Thoracic aorta (tissue), 2 donors: ENCODE results near the gene ERVK3-1. TPM values are rescaled to one million over a fixed set of nuclear protein-coding genes. Genes with fewer than 3 reads are reported as not detected.
"Not testable (repeated sequence)": the region's sequence is repeated elsewhere in the genome, so short reads cannot be mapped to it uniquely, and the experiment has no call there.

Experiments
- ATAC-seq: fragments of 150-250 bp; one replicate; pipeline ENCODE4 v1.8.0; 2017; ENCODE audit warnings: low read depth; ENCODE audit not compliant: insufficient number of reproducible peaks, low FRiP score
- DNase-seq: peaks from one replicate; pipeline ENCODE4 v3.0.0-alpha.2; 2020; ENCODE audit warnings: low spot score
- H3K27ac ChIP-seq, 2 donors: fragments of 200-600 bp; sonication (generic); 1 replicate in 1 of 2; 2 replicates in 1 of 2; pipeline ENCODE4 v1.5.1; 2016; ENCODE audit warnings: mild to moderate bottlenecking in 2 of 2, moderate library complexity in 2 of 2
- H3K27me3 ChIP-seq: fragments of 200-600 bp; sonication (generic); replicated peaks from 2 replicates; pipeline ENCODE4 v1.6.0; 2016; ENCODE audit warnings: mild to moderate bottlenecking; ENCODE audit not compliant: insufficient read depth
- H3K36me3 ChIP-seq: fragments of 200-600 bp; sonication (generic); one replicate; pipeline ENCODE4 v1.5.1; 2016
- H3K4me1 ChIP-seq, 2 donors: fragments of 200-600 bp; sonication (generic); 1 replicate in 1 of 2; 2 replicates in 1 of 2; pipeline versions ENCODE4 v1.5.1 to v1.6.0; 2016; ENCODE audit warnings: low read depth in 2 of 2, mild to moderate bottlenecking in 1 of 2; ENCODE audit not compliant: control insufficient read depth in 1 of 2
- H3K4me3 ChIP-seq: fragments of 200-600 bp; sonication (generic); 2 replicates; pipeline ENCODE4 v1.5.1; 2016; ENCODE audit warnings: mild to moderate bottlenecking
- H3K9me3 ChIP-seq: fragments of 200-600 bp; sonication (generic); 2 replicates; pipeline ENCODE4 v1.5.1; 2016
- CTCF ChIP-seq: fragments of 200-600 bp; sonication (generic); IDR thresholded peaks from one replicate; pipeline ENCODE4 v1.5.1; 2019; ENCODE audit warnings: antibody characterized with exemption
- total RNA-seq, 2 donors: library from RNA; depleted of rRNA; stranded (reverse); fragments of >200 nt; gene quantifications; one replicate each; pipeline versions ENCODE4 v1.1.0 to v1.2.3, GENCODE V29; 2016

Gene ERVK3-1, protein sequence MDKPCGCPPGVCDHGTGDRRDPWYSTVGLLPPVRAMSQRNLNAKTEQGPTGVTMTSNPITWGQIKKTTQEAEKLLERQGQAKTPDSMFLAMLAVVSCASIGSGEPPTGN
- total RNA-seq = 10 to 100 TPM; 37.4 to 87.9 TPM

DNA sequence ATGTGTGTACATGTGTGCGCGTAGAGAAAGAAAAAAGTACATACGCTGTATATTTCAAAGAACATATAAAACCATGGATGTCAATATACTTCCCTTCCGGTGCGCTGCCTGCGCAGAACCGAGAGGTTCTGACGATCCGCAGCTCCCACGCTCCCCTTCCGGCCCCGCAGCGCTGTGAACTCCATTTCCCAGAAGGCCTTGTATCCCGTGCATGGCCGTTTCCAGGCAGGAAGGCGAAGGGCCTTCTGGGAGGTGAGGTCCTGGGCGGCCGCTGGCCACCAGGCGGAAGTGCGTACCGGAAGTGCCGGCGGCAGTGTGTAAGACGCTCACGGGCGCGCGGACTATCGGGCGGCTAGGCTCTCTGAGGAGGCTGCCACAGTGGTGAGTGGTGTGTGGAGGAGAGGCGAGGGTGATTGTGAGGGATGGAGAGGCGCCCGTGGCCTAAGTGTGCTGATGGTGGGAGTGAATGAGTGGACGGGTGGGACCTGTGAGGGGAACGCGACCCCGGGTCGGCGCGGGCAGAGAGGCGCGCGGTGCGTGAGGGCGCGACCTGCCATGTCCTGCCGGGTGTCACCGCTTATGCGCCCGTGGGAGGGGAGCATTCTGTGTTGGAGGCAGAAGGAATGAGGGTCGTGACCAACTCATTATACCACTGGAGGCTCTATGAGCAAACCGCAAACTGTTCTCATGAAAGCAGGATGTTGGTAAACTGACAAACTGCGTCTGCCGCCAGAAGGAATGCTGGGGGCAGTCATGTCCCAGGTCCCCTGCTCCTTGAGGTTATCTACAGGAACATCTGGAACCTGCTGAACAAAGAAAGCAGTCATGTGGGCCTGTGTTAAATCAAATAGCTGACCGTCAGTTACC lies at the start of gene ERVK3-1:
TSS of gene ERVK3-1 (plus strand) at position 313 of the 867 bp plus-strand sequence. CDS start 6,792 bp downstream, outside the sequence.
- Histone ChIP-seq H3K27me3 (no peaks in the 10 kb centered on the region), H3K9me3 (no peaks in the 10 kb centered on the region), H3K27ac (peak within 1 kb of the TSS; percentile 85 to 90), H3K4me3 (peak within 1 kb of the TSS; percentile 96), H3K4me1 (peaks cover 13 to 19% of the 10 kb centered on the region in 2 donors), H3K36me3 (peaks cover 23% of the 10 kb centered on the region)
- ATAC-seq = peak; percentile 93
- no peak for TF ChIP-seq CTCF
- DNase-seq = peak; percentile 90

- Histone ChIP-seq H3K36me3 (peaks cover 91% of the 10 kb centered on the region), H3K4me3 (peak overlapping the region; percentile 7), H3K9me3 (peaks cover 100% of the 10 kb centered on the region)
- H3K27me3 ChIP-seq, H3K27ac ChIP-seq, ATAC-seq, DNase-seq, H3K4me1 ChIP-seq: not testable (repeated sequence)
Observed at GRCh38 chr19:58258259-58258658, 46.9 kb upstream of the ERVK3-1 start.

DNA sequence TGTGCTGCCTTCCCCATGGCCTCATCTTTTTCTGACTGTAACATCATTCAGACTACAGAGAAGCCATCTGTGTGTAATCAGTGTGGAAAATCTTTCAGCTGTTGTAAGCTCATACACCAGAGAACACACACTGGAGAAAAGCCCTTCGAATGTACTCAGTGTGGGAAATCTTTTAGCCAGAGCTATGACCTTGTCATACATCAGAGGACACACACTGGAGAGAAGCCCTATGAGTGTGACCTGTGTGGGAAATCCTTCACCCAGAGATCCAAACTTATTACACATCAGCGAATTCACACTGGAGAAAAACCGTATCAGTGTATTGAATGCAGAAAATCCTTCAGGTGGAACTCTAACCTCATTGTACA lies 43.6 kb upstream of the ERVK3-1 start:
- no peak for TF ChIP-seq CTCF
- peaks cover 92% of the 10 kb centered on the region for H3K36me3 ChIP-seq
- DNase-seq (no peak), ATAC-seq (no peak)
- H3K27ac ChIP-seq = no peak overlapping the region
- no peaks in the 10 kb centered on the region for H3K4me1 ChIP-seq
- H3K27me3 ChIP-seq = no peaks in the 10 kb centered on the region
- H3K9me3 ChIP-seq = peaks cover 97% of the 10 kb centered on the region
- H3K4me3 ChIP-seq = no peak overlapping the region

DNA sequence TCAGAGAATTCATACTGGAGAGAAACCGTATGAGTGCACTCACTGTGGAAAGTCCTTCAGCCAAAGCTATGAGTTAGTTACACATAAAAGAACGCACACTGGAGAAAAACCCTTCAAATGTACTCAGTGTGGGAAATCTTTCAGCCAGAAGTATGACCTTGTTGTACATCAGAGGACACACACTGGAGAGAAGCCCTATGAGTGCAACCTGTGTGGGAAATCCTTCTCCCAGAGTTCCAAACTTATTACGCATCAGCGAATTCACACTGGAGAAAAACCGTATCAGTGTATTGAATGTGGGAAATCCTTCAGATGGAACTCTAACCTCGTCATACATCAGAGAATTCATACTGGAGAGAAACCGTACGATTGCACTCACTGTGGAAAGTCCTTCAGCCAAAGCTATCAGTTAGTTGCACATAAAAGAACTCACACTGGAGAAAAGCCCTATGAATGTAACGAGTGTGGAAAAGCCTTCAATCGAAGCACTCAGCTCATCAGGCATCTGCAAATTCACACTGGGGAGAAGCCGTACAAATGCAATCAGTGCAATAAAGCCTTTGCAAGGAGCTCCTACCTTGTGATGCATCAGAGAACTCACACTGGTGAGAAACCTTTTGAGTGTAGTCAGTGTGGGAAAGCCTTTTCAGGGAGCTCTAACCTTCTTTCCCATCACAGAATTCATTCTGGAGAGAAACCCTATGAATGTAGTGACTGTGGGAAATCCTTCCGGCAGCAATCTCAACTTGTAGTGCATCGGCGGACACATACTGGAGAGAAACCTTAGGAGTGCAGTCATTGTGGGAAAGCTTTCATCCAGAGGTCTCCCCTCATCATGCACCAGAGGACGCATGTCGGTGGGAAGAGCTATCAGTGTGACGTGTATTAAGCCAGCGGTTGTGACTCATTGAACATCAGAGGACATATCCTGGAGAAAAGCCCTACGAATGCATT lies 42.9 kb upstream of the ERVK3-1 start:
- Histone ChIP-seq H3K27me3 (no peaks in the 10 kb centered on the region), H3K27ac (no peak overlapping the region), H3K9me3 (peaks cover 97% of the 10 kb centered on the region), H3K4me1 (no peaks in the 10 kb centered on the region), H3K4me3 (no peak overlapping the region), H3K36me3 (peaks cover 91% of the 10 kb centered on the region)
- no peak for TF ChIP-seq CTCF
- DNase-seq (no peak), ATAC-seq (no peak)

- Histone ChIP-seq H3K9me3 (peaks cover 97% of the 10 kb centered on the region), H3K27ac (no peak overlapping the region), H3K4me1 (no peaks in the 10 kb centered on the region), H3K36me3 (peaks cover 86% of the 10 kb centered on the region), H3K4me3 (peak overlapping the region; percentile 10), H3K27me3 (no peaks in the 10 kb centered on the region)
- DNase-seq (no peak), ATAC-seq (no peak)
- TF ChIP-seq CTCF = no peak
Observed at GRCh38 chr19:58262922-58263296, 42.3 kb upstream of the ERVK3-1 start.
